LNCAP (cell line): ENCODE measurements around the gene TMTC1.

Experiments
- CTCF ChIP-seq: fragments of 450-650 bp; IDR thresholded peaks from 2 replicates; pipeline ENCODE4 v1.5.1; 2017; ENCODE audit warnings: mild to moderate bottlenecking

TMTC1 gene

DNA sequence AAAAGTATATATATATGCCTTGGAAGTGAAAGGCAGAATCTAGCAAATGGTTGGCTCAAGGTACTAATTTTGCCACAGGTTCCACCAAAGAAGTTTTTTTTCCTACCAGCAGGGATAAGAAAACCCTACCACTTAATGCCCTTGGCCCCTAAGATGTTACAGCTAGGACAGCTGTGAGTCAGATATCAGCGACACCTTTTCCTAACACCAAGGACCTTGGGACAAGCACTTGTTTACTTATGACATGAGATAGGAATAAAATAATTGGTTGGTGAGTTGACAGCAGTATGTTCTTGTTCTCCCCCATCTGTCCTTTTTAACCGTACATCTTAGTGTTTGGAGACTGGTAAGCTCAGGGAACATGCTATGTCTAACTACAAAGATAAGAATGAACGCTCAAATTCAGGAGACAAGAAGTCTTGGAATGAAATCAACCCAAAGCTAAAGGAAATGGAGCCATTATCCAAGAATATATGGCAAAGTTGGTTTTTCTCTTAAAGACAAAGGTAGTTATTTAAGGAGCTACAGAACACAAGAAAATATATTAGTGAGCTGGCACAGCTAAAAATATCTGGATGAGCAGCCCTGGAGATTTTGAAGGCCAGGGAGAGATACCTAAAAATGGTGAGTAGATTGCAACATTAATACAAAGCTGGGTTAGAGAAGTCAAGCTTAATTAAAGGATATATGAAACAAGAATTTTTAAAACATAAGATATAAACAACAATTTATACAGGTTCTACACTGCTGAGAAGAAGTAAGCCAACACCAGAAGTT lies 126.8 kb downstream of the TMTC1 start:
- TF ChIP-seq CTCF = no peak

GRCh38 chr12:29655861-29656260 lies 127.9 kb downstream of the TMTC1 start:
- no peak for TF ChIP-seq CTCF

- TF ChIP-seq CTCF = no peak
Observed at GRCh38 chr12:29653286-29653685, 130.5 kb downstream of the TMTC1 start.

GRCh38 chr12:29650371-29650770 lies 133.4 kb downstream of the TMTC1 start:
- TF ChIP-seq CTCF = no peak

- no peak for TF ChIP-seq CTCF
Observed at GRCh38 chr12:29649722-29650121, 134.0 kb downstream of the TMTC1 start.

DNA sequence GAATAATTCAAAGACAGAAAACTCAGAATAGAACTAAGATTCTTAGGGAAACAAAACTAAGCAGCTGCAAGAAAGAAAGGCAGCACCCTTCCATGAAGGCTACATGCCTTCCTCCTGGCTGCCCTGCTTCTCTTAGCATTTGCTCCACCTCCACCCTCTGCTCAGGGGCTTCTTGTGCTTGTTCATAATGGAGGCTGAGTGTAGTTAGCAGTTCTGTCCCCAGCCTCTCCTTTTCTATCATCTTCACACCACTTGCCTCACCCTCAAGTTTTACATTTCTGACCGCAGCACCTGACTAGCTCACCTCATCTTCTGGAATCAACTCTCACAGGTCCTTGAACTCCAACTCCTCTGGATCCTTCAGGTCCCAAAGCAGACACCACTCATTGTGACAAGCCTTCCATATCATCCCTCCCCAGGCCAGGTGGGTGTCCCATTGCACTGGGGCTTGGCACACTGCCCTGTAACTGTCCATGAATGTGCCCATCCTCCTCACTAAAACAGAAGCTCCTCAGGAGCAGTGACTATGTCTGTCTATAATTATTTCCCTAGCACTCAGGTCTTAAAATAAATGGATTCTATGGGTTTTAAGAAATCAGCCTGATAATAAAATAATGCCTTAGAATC lies 139.1 kb downstream of the TMTC1 start:
- TF ChIP-seq CTCF = no peak

GRCh38 chr12:29640589-29641345 lies 143.0 kb downstream of the TMTC1 start:
- TF ChIP-seq CTCF = no peak
